ENCODE measurements around the gene PPP3CA.
"Not testable (repeated sequence)": the region's sequence is repeated elsewhere in the genome, so short reads cannot be mapped to it uniquely, and the experiment has no call there.

Gene PPP3CA

GRCh38 chr4:101141230-101141629, 206.1 kb downstream of the PPP3CA start:
- Histone ChIP-seq H3K27me3 (no peaks in the 10 kb centered on the region), H3K4me3 (no peak overlapping the region), H3K36me3 (no peaks in the 10 kb centered on the region), H3K27ac (no peak overlapping the region), H3K9me3 (no peaks in the 10 kb centered on the region), H3K4me1 (peaks cover 0 to 3% (median under 1%) of the 10 kb centered on the region in 4 donors)
- intact Hi-C loops (cut with DNase I; ENCODE audit: low total_unique reads), result no loop called here
- TF ChIP-seq CTCF (IDR thresholded peaks at IDR 0.05), result no peak
- no peak for DNase-seq

- no peaks in the 10 kb centered on the region for H3K27me3 ChIP-seq
- no peak overlapping the region for H3K4me3 ChIP-seq
- intact Hi-C loops (cut with DNase I; ENCODE audit: low total_unique reads), result no loop called here
Measured at GRCh38 chr4:101140228-101140627, 207.1 kb downstream of the PPP3CA start.

GRCh38 chr4:101136373-101137370, 210.7 kb downstream of the PPP3CA start:
- TF ChIP-seq CTCF (IDR thresholded peaks at IDR 0.05), result no peak
- Histone ChIP-seq H3K27ac (no peak overlapping the region), H3K36me3 (no peaks in the 10 kb centered on the region), H3K9me3 (no peaks in the 10 kb centered on the region), H3K4me3 (no peak overlapping the region), H3K4me1 (peaks cover 0 to 3% (median 2%) of the 10 kb centered on the region in 4 donors), H3K27me3 (no peaks in the 10 kb centered on the region)
- DNase-seq, result no peak
- intact Hi-C loops (cut with DNase I; ENCODE audit: low total_unique reads), result no loop called here

More at GRCh38 chr4:101140228-101140627, 207.1 kb downstream of the PPP3CA start:
- peaks cover 0 to 3% (median 2%) of the 10 kb centered on the region in 4 donors for H3K4me1 ChIP-seq
- no peaks in the 10 kb centered on the region for H3K36me3 ChIP-seq
- H3K9me3 ChIP-seq, result no peaks in the 10 kb centered on the region
- no peak overlapping the region for H3K27ac ChIP-seq
- TF ChIP-seq CTCF (IDR thresholded peaks at IDR 0.05), result no peak
- DNase-seq, result no peak

- Histone ChIP-seq H3K4me3 (no peak overlapping the region), H3K27me3 (no peaks in the 10 kb centered on the region), H3K9me3 (no peaks in the 10 kb centered on the region), H3K27ac (no peak overlapping the region), H3K36me3 (no peaks in the 10 kb centered on the region), H3K4me1 (peaks cover 0 to 3% (median 2%) of the 10 kb centered on the region in 4 donors)
- intact Hi-C loops (cut with DNase I; ENCODE audit: low total_unique reads), result no loop called here
- DNase-seq, result no peak
- no peak for TF ChIP-seq CTCF (IDR thresholded peaks at IDR 0.05)
Measured at GRCh38 chr4:101135371-101136010, 211.8 kb downstream of the PPP3CA start.

DNA sequence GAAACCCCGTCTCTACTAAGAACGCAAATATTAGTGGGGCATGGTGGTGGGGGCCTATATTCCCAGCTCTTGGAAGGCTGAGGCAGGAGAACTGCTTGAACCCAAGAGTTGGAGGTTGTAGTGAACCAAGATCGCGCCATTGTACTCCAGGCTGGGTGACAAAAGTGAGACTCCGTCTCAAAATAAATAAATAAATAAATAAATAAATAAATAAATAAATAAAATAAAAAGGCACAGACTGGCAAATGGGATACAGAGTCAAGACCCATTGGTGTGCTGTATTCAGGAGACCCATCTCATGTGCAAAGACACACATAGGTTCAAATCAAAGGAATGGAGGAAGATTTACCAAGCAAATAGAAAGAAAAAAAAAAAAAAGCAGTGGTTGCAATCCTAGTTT, 216.3 kb downstream of the PPP3CA start:
- H3K36me3 ChIP-seq; H3K9me3 ChIP-seq; H3K27me3 ChIP-seq; intact Hi-C loops (cut with DNase I; ENCODE audit: low total_unique reads); H3K4me3 ChIP-seq; H3K27ac ChIP-seq; DNase-seq: not testable (repeated sequence)
- H3K4me1 ChIP-seq, result peaks cover 0 to 20% (median 7%) of the 10 kb centered on the region in 4 donors

DNA sequence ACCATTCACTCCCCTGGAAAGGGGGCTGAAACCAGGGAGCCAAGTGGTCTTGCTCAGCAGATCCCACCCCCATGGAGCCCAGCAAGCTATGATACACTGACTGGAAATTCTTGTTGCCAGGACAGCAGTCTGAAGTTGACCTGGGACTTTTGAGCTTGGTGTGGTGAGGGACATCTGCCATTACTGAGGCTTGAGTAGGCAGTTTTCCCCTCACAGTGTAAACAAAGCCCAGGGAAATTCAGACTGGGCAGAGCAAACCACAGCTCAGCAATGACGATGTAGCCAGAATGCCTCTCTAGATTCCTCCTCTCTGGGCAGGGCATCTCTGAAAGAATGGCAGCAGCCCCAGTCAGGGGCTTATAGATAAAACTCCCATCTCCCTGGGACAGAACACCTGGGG, 218.4 kb downstream of the PPP3CA start:
- H3K27me3 ChIP-seq; intact Hi-C loops (cut with DNase I; ENCODE audit: low total_unique reads); H3K36me3 ChIP-seq; DNase-seq; H3K9me3 ChIP-seq; H3K27ac ChIP-seq; H3K4me3 ChIP-seq: not testable (repeated sequence)
- peaks cover 0 to 27% (median 7%) of the 10 kb centered on the region in 4 donors for H3K4me1 ChIP-seq

Data from tibial artery (tissue), 4 donors.